SIG-M5 treated with dmso at 0.1 percent for 504 hours (cell line): Measurements from ENCODE around the gene HRH4.

ENCODE experiments used
- DNase-seq: peaks from one replicate; lab custom pipeline; 2025; ENCODE audit not compliant: unreplicated experiment; lab: John Stamatoyannopoulos, UW

The HRH4 gene

GRCh38 chr18:24502667-24503523 lies 42.5 kb downstream of the HRH4 start:
- DNase-seq = no peak

GRCh38 chr18:24504401-24504800 lies 44.0 kb downstream of the HRH4 start:
- no peak for DNase-seq

DNA sequence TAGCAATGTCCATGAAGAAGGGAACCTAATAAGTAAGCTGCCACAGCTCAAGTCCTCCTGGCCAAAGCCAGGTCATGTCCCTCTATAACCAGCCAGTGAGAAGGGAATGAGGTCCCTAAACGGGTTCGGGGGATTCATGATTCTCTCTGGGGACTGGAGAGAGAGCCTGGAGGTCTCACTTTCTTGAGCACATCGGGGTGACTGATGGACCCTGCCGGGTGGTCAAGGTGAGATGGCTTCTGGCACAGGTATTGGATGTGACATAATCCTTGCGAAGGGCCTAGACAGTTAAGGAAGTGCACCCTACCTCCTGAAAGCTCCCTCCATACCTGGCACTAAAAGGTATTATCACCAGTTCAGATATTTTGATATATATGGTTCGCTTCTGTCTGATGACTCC lies 45.7 kb downstream of the HRH4 start:
- DNase-seq = no peak

GRCh38 chr18:24509435-24509834 lies 49.0 kb downstream of the HRH4 start:
- no peak for DNase-seq

DNA sequence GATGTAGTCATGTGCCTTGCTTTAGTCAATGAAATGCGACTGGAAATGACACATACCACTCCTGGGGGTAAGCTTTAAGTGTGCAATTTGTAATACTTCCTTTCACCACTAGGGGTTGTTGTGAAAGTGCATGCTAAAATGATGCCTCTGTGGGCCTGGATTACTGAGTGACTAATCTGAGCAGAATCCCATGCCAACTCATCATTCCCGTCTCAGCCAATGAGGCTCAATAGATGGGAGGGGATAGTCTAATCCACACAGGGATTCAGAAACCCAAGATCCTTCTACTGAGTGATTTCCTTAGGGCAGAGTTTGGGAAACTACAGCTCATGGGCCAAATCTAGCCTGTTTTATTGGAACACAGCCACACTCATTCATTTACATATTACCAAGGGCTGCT lies 54.0 kb downstream of the HRH4 start:
- DNase-seq = peak; percentile 26

DNA sequence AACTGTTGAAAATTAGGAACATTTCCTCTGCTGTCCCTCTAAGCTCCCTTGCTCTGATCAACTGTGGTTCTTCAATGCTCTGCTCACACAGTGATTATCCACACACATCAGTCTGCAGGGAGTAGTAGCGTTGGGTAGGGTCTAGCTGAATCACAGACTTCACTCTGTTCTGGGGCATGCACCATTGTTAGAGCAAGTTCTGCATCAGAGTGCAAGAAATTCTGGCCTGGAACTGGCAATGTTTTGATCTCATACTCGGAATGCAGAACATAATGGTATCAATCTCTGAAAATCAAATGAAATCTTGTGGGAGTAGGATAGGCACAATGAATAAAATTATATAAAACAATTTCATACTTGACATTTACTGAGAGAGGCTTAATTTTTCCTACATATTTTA lies 55.3 kb downstream of the HRH4 start:
- no peak for DNase-seq

DNA sequence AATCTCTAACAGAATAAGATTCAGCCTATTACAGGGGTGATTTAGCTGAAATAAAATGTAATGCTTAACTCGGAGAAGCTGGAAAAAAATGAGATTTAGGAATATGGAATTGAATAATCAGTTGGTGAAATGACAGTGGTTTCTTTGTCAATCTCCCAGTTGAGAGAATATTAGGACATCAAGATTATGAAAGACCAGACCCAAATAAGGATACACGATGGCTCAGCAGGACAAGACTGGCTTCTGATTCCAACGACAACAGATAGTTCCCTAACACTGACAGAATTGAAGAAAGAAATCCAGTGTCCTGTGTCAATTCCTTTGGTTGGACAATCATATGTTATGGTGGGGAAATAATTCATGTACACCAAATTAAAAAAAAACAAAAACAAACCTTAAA lies 55.8 kb downstream of the HRH4 start:
- DNase-seq = peak; percentile 52

DNA sequence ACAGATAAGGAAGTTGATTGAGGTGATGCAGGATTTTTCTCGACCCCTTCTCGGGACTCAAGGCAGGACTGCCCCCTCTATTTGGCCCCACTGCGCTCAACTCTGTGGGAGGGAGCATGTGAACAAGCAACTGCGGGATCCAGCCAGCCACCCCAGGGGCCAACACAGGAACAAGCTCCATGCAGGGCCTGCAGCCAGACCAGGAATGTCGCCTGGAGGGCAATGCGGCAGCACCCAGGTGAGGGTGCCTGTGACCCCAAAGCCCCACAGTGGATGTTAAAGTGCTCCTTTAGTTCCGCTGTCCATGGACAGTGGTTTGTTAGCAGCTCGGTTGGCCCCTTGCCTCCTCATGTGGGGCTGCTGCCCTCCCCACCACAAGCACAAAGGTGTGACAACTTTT lies 57.1 kb downstream of the HRH4 start:
- no peak for DNase-seq

DNA sequence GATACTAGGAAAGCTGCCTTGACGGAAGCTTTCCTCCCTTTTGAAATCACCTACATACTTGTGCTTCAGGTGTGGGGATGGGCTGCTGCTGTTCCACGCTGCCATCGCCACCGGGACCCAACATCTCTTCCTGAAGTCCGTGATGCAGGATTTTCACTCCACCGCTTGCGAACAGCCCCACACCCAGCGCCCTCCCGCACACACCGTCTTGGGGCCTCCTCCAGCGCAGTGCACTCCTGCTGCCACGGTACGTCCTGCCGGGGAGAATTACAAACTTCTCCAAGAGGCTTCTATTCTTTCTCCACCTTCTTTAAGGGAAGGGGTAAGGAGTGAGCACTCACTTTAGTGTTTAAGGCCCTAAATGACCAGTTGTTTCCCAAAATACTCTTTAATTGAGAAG lies 58.2 kb downstream of the HRH4 start:
- DNase-seq = no peak
